GDM1 (cell line): Measurements from ENCODE around the gene TARS1.

Source experiments
- DNase-seq: peaks from one replicate; lab custom pipeline; 2025; lab: John Stamatoyannopoulos, UW

Gene TARS1

DNA sequence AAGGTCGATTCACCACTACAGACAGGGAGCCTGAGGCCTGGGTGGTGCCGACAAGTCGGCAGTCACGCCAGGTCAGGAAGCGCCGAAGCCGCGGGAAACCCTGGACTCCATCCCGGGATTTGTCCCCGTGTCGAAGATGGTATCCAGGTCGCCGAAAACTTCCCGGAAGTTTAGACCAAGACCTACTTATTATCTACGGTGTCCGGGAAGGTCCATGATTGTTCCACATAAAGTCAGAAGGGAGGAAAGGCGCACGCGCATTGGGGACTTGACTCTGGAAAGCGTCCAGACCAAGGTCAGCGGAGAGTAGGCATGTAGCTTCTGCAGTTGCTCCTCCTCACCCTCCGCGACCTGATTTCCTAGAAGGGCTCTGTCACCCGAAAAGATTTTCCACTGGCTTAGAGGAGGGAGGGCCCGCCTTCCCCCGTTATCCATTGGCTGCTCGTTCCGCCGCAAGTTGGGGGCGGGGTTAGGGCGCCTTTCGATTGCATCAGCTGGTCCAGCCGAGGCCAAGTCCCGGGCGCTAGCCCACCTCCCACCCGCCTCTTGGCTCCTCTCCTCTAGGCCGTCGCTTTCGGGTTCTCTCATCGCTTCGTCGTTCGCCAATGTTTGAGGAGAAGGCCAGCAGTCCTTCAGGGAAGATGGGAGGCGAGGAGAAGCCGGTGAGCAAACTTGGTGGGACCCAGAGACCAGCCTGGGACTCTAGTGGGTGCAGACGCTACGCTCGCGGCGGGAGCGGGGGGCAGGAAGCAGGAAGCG is at the start of gene TARS1:
TSS of gene TARS1 (plus strand) at position 484 of the 759 bp plus-strand sequence. CDS start at position 606, 122 bp downstream.
- DNase-seq: peak; percentile 99

DNA sequence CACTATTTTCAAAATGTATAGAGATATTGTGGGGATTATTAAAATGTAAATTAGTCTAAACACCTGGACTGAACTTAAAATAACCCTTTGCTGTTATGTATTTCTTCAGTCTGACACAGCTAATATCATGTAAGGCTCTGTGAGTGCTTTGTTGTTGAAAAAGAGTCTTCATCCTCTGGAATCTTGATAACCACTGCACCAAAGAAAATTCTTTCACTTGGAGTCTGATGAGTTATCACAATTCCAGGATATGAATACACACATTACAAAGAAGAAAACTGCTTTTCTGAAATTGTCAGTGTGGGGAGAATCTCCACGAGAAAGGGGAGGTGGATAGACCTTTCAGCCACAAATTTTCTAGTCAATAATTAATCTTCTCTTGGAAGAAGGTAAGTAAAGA is 42.3 kb upstream of the TARS1 start:
- DNase-seq: no peak

DNA sequence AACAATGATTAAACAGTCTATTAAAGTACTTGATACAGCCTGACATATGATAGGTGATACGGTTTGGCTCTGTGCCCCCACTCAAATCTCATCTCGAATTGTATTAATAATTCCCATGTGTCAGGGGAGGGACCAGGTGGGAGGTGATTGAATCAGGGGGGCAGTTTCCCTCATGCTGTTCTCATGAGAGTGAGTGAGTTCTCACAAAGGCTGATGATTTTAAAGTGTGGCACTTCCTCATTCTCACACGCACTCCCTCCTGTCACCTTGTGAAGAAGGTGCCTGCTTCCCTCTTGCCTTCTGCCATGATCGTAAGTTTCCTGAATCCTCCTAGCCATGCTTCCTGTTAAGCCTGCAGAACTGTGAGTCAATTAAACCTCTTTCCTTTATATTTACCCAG is 40.1 kb upstream of the TARS1 start:
- DNase-seq: peak; percentile 35

DNA sequence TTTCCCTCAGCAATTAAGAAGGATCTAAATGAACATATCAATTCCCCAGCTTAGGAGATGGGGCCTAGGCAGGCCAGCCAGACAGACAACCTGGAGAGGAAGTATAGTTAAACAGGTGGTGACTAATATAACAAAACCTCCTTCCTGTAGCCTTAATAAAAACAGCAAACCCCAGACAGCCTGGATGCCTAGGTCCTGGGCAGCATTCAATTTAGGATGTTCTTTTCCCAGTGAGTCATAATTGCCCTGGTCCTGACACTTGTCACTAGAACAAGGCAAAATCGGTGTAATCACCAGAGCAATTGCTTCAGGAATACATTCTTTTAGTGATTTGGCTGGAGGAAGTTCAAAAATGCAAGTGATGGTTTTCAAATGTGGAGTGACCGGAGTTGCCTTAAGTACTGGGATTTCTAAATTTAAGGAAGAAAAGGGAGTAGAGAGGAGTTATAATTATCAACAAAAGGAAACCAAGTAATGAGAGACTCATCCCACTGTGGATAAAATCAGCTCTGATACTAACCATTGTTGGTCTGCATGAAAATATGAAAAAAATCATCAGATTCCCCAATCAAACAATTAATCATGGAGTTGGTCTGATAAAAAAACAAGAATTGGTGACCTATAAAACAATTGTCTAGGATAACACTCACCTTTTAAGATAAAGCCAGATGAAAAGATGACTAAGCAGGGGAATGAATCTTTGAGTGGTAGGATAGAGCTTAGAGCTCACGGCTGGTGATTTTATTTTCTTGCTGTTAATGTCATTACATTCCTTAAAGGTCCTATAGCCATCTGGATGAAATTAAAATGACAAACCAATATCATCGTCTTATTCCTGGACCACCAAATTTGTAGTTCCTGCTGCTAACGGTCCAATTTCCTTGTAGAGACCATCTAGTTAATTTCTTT is 39.0 kb upstream of the TARS1 start:
- no peak for DNase-seq

DNA sequence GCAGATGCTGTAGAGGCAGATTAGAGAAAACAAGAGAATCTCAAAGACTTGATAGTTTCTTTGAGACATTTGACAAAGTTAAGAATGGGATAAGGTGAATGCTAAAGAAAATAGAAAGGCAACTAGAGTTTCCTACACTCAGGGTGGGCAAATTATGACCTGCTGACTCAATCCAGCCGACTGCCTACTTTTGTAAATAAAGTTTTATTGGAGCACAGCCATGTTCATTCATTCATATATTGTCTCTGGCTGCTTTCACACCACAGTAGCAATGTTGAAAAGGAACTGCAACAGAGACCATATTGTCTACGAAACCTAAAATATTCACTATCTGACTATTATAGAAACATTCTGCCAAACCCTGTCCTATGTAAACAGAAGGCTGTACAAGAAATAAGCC is 37.6 kb upstream of the TARS1 start:
- no peak for DNase-seq

DNA sequence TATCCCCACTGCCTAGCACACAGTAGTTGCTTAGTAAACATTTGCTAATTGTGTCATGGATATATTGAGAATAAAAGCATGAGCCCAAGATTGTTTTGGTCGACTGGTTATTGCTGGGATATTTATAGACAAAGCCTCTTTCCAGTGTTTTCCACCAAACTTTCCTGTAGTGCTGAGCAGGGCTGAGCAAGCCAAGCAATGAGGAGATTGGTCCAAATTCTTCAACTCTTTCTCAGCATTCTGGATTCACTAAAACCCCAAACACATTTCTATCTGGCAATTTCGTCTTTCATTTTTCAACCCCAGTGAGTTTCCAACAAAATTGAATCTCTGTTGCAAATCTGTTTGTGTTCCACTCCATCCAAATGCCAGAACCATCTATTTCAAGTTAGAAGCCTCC is 31.9 kb upstream of the TARS1 start:
- no peak for DNase-seq

DNA sequence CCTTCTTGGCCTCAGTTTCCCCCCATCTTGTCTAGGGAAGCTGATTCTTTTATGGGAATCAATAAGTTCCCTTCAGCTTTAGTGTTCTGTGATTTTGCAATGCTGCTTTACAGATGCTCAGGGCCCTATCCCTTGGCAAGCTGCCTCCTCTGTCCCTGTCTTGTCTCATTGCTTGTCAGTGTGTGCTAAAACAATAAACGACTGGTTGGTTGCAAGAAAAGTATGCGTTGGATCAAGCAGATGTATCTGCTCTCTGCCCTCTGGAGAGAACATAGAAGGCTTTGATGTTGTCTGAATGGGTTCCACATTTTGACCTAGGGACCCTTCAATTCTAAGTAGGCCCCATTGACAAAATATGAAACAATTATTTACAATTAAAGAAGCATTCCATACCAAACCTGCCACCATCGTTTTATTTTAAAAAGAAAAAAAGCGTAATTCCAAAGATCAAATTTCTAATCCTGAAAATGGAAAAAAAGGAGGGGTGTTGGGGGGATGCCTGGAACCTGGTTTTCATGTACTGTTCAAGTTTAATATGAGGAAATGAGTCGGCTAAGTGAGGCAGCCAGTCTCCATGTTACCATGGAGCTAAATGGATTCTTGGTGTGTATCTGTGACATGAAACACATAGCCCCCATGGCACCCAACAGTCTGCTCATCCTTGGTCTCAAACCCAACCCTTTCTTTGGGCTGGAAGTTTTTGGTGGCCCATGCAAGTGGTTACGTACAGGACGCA is 31.2 kb upstream of the TARS1 start:
- DNase-seq: no peak

DNA sequence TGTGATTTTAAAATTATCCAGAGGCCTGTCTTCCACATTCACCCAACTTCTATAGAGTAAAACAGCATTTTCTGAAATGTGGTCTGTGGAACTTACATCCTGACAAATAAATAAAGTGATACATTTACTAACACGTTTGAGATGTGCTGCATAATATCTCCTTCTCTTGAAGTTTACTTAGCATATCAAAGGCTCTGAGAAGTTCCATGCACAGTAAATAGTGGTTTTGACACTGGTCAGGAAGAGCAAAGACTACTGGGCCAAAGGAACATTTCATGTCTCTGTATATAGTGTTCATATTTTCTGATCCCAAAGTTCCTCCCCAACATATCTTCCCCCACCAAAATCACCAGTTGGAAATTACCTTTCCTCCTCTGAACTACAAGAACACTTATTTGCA is 30.5 kb upstream of the TARS1 start:
- no peak for DNase-seq

DNA sequence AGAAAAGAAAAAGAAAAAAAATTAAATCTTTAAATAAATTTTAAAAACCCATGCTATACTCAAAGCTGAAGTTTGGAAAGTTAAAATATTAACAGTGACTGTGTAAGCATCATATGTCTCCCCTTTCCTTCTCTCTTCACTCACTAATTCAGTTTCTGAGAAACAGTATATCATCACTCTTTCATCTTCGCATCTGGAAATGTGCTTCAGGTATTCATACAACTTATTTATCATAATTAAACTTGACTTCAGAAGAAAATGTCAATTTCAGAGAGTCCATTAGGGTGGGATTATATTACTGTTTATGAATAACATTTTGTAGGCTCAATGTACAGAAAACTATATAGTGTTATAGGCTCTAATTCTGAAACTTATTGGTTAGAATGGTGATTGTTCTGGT is 29.3 kb upstream of the TARS1 start:
- no peak for DNase-seq

DNA sequence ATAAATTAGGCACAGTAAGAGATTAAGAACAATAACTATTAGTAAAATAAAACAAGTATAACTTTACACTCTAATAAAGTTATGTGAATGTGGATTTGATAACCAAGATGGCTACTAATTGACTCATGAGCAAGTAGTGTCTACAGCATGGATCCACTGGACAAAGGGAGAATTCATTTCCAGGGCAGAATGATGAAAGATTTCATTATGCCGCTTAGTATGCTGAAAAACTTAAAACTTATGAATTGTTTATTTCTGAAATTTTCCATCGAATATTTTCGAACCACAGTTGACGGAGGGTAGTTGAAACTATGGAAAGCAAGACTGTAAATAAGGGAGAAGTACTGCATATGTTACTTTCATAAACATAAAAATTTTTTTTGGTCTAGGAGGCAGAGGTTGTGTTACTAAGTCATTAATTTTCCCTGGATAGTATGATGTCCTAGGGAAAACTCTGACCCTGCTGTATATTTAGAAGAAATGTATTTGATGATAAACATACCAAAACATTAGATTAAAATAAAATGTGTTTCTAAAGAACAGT is 24.9 kb upstream of the TARS1 start:
- DNase-seq: no peak

DNA sequence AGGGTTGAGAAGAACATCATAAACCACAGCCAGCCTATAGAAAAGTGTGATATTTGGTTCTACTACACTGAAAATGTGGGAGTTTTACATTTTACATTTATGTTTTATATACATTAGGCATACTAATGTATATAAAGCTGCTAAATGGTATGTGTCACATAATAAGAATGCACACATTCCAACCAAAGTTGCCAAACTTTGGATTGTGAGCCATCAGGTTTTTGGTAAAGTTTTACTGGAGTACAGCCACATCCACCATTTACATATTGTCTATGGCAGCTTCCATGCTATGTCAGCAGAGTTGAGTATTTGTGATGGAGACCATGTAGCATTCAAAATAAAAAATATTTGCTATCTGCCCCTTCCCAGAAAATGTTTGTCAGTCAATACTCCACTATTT is 23.1 kb upstream of the TARS1 start:
- DNase-seq: no peak

DNA sequence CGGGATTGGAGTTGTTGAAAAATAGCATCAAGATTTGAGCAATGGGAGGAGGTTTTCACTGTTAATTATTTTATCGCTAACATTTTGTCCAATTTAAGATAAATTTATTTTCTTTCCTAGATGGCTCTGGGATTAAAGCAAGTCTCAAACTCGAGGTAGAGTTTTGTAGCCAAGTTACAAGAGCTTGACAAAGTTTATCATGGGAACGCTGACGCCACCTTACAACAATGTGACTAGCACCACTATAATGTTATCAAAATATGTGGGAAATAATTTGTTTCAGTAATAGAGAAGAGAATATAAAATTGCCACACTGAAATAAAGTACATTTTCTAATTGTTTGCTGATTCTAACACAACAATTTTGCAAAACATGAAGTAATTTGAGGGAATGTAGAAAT is 19.8 kb upstream of the TARS1 start:
- DNase-seq: no peak

DNA sequence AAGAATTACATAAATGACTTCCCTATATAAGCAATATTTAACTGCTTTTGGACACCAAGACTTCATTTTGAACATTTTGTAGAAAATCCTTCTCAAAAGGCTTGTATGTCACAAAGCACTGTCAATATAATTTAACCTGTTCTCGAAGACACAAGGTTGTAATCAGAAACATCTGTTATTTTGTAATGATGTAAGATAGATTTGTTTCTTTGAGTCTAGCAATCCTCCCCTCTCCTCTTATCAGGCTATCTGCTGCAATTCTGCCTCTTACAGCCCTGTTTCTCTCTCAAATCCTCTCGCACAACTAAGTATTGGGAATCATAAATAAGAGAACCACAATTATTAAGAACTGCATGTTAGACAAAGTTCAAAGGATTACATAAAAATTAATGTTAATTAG is 18.6 kb upstream of the TARS1 start:
- no peak for DNase-seq

DNA sequence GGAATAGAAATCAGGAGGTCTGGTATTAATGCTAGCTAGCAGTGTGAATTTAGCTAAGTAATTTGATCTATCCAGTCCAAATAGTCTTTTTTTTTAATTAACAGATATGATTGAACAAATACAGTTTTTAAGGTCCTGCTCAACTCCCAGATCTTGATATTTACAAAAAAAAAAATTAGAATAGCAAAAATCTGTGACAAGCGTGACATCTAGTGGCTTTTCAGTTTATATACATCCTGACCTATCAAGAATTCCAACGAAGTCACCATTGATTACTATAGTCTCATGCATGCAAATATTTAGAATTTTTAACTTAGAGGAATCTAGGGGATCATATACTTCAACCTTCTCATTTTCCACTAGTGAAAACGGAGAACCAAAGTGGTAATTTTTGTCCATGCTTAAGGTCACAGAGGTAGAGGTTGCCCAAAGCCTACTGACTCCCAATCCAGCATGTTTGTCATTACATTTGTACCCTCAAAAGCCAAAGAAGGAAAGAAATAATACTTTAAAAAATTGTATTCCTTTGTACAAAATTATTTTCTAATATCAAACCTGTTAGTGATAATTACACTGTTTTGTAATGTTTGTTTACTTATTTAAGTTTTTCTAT is 17.6 kb upstream of the TARS1 start:
- DNase-seq: no peak

DNA sequence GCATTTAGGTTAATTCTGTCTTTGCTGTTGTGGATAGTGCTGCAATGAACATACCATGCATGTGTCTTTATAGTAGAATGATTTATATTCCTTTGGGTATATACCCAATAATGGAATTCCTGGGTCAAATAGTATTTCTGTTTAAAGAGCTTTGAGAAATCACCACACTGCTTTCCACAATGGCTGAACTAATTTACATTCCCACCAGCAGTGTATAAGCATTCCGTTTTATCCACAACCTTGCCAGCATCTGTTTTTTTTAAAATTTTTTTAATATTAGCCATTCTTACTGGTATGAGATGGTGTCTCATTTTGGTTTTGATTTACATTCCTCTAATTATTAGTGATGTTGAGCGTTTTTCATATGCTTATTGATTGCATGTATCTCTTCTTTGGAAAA is 15.5 kb upstream of the TARS1 start:
- no peak for DNase-seq

DNA sequence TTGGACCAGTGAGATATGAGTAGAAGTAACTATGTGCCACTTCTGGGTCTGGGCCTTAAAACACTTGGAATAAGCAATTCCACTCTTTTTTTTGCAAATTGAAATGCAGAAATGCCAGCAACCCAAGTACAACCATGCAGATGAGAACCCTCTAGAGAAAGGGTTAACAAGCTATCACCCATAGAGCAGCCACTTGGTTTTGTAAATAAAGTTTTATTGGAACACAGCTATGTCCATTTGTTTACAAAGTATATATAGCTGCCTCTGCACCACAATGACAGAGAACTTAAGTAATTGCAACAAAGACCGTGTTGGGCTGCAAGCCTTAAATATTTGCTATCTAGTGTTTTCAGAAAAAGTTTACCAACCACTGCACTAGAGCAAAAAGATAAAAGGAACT is 9.8 kb upstream of the TARS1 start:
- DNase-seq: no peak

DNA sequence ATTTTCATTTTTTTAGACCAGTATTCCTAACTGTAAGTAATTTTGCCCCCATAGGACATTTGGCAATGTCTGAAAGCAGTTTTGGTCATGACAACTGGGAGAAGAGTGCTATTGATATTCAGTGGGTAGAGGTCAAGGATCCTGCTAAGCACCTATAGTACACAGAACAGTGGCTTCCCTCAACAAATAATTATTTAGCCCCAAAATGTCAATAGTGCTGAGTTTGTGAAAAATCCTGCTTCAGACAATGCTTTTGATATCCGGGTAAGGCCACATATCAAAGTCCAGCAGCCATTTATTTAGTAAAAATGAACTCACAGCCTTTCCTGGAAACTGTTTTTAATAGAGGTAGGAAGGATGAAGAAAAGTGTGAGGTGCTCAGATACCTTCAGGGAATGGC is 8.1 kb upstream of the TARS1 start:
- no peak for DNase-seq

DNA sequence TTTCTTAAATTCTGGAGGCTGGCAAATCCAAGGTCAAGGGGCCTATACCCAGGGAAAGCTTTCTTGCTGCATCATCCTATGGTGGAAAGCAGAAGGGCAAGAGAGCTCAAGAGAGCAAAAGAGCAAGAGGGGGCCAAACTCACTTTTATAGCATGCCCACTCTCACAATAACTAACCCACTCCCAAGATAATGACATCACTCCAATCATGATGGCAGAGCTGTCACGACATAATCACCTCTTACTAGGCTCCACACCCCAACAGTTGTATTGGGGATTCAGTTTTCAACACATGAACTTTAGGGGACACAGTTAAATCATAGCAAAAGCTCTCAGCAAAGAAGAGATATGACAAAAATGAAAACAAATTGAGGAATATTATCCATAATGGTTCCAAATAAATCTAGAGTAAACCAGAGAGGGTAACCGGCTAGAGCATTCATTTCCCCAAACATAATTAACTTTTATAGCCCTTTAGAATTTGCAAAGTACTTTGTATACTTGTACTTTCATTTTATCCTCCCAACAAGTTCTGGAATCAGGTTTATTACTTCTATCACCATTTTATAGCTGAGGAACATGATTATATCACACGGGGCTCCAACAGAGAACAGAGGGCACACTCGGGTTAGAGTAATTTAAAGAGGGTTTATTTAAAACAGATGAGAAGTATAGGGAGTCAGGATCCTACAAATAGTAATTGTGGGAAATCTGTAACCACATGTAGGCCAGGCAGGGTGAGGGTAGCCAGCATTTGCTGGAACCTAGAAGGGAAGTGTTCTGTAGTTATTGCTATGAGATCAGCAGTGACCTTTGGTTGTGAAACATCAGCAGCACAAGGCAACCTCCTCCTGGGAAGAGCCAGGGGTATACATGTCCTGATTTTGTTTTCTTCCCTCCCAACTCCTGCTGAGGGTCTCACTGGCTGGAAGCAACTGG is 7.2 kb upstream of the TARS1 start:
- no peak for DNase-seq

DNA sequence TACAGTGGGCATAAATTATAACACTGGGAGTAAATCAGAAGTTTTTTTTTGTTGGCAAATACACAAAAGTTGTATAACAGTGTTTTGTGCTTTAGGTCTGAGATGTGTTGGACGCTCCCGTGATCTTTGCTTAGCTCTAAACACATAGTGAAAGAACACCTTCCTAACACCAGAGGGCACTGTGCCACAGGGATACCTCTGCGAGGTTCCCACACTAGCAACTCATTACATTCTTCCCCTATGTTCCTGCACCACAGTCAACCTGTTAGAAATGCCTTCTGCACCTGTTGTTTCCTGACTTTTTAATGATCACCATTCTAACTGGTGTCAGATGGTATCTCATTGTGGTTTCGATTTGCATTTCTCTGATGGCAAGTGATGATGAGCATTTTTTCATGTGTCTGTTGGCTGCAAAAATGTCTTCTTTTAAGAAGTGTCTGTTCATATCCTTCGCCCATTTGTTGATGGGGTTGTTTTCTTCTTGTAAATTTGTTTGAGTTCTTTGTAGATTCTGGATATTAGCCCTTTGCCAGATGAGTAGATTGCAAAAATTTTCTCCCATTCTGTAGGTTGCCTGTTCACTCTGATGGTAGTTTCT is 4.8 kb upstream of the TARS1 start:
- DNase-seq: peak; percentile 51

DNA sequence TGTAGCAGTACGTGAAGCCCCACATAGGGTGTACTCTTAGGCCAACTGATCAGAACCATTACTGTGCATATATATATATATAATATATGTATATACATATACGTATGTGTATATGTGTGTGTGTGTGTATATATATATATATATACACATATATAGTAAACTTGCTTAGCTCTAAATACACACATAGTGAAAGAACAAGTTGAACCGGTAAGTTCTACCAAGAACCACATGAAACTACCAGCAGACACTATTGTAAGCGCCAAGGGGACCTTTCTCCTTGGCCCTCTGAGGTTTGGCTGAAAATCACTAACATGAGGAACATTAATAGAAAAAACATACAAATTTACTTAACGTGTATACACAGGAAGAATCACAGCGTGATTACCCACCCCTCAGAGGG is 1.8 kb upstream of the TARS1 start:
- no peak for DNase-seq
